HG02943 (cell line): Measurements from ENCODE around the gene KHDRBS1.
"Not testable (repeated sequence)": the region's sequence is repeated elsewhere in the genome, so short reads cannot be mapped to it uniquely, and the experiment has no call there.

Experiments used
- ATAC-seq: cut with Tn5 transposase; IDR thresholded peaks from one replicate; pipeline ENCODE4 v1.9.1; 2021; ENCODE audit warnings: mild to moderate bottlenecking, low read depth, moderate library complexity; ENCODE audit not compliant: unreplicated experiment

KHDRBS1 gene

GRCh38 chr1:32062867-32063230, 49.2 kb downstream of the KHDRBS1 start:
- ATAC-seq = no peak

GRCh38 chr1:32063261-32063681, 49.6 kb downstream of the KHDRBS1 start:
- ATAC-seq = no peak

DNA sequence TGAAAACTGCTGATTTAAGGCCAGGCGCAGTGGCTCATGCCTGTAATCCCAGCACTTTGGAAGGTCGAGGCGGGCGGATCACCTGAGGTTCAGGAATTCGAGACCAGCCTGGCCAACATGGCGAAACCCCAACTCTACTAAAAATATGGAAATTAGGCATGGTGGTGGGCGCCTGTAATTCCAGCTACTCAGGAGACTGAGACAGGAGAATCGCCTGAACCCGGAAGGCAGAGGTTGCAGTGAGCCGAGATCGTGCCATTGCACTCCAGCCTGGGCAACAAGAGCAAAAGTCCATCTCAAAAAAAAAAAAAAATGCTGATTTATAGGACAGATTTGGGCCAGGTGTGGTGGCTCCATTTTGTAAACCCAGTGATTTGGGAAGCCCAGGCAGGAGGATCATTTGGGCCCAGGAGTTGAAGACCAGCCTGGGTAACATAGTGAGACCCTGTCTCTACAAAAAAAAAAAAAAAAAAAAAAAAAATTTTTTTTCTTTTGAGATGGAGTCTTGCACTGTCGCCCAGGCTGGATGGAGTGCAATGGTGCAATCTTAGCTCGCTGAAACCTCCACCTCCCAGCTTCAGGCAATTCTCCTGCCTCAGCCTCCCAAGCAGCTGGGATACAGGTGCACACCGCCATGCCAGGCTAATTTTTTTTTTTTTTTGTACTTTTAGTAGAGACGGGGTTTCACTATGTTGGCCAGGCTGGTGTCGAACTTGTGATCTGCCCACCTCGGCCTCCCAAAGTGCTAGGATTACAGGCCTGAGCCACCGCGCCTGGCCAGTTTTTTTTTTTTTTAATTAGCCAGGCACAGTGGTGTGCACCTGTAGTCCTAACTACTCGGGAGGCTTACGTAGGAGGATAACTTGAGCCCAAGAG, 52.2 kb downstream of the KHDRBS1 start:
- ATAC-seq = not testable (repeated sequence)

DNA sequence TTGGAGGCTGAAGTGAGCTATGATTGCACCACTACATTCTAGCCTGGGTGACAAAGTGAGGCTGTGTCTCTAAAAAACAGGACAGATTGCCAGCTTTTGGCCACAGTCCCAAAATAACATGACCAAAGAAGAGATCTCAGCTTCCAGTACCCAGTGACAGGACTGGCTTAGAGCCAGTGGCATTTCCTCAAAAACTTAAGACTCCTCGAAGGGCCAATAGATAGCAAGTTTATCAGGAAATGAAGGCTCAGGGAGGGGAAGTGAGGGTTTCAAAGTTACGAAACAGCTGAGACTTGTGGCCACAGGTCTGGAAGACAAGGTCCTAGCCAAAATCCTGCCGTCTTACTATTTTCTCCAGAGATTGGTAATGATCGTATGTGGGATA, 52.8 kb downstream of the KHDRBS1 start:
- ATAC-seq = no peak

DNA sequence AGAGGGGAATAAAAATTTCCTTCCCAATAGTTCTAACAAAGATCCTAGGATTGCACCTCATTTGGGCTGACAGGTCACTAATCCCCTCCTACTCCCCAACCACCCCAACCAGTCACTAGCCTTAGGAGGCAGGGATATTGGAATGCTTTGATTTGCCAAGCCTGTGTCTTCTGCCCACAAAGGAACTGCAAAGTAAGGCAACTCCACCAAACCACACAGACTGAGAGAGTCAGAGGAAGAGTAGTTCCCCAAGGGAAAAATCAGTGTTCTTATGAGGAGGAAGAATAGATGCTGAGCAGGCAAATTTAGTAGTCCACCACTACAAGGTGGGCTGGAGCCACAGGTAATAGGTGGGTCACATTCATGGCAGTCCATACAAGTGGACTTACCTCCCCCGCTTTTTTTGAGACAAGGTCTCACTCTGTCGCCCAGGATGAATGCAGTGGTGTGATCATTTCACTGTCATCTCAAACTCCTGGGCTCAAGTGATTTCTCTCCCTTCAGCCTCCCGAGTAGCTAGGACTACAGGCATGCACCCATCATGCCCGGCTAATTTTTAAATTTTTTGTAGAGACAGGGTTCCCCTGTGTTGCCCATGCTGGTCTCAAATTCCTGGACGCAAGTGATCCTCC, 55.4 kb downstream of the KHDRBS1 start:
- no peak for ATAC-seq

- ATAC-seq = no peak
These were observed 58.3 kb downstream of the KHDRBS1 start for GRCh38 chr1:32071758-32072621.

- peak; percentile 82 for ATAC-seq
These were observed 59.1 kb downstream of the KHDRBS1 start, which contains the start of gene TMEM39B for GRCh38 chr1:32072622-32073298. TSS of gene TMEM39B (plus strand) at chr1:32072939. CDS start at chr1:32073048, 109 bp downstream.

DNA sequence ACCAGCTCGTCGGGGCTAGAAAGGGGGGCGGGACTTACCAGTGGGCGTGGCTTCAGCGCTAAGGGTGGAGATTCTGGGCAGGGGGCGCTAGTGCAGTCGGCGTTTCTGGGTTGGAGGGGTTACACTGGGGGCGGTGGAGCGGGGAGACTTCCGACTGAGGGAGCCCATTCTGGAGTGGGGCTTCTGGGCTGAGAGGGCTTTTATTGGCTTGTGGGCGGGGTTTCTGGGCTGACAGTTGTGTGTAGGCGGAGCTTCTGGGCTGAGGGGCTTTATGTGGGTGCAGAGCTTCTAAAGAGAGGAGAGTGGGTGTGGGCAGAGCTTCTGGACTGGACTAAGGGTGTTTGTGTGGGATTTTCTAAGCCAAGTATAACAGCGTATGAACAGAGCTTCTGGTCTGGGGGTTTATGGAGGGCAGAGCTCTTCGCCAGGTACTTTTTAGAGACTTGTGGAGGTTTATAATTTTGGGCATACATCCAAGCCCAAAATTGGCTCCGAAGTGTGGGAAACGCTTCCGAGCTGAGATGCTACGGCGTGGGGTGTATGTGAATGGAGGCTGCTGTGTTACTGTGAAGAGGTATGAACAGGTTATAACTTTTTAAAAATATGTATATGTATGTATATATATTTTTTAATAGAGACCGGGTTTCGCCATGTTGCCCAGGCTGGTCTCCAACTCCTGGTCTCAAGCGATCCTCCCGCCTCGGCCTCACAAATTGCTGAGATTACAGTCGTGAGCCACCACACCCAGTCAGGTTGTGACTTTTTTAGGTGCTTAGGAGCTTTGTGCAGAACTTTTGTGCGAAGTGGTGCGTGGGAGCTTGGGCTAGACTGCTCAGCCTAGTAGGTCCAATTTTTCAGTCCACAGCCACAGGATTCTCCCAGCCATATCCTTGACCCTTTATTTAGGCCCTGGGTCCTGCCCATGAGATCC, 59.9 kb downstream of the KHDRBS1 start:
- ATAC-seq = peak; percentile 19

- ATAC-seq = no peak
These were observed 61.2 kb downstream of the KHDRBS1 start for GRCh38 chr1:32074841-32075240.

DNA sequence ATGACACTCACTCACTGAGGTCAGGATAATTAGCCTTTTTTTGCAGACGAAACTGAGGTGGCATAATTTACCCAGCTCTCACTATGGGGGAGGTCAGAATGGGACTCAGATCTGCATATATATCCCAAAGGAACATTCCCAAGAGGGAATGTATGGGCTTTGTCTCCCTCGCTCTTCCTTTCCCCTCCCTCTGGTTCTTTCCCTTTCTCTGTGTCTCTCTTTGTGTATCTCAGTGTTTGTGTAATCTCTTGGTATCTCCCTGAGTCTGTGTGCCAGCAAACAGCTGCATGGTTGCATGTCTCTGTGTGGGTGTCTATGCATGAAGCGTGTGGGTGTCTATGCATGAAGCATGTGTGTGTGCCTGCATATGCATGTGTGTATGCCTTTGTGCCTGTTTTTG, 63.8 kb downstream of the KHDRBS1 start:
- ATAC-seq = no peak

- no peak for ATAC-seq
These were observed 68.4 kb downstream of the KHDRBS1 start for GRCh38 chr1:32082022-32082421.

GRCh38 chr1:32086381-32086780, 72.7 kb downstream of the KHDRBS1 start:
- not testable (repeated sequence) for ATAC-seq

DNA sequence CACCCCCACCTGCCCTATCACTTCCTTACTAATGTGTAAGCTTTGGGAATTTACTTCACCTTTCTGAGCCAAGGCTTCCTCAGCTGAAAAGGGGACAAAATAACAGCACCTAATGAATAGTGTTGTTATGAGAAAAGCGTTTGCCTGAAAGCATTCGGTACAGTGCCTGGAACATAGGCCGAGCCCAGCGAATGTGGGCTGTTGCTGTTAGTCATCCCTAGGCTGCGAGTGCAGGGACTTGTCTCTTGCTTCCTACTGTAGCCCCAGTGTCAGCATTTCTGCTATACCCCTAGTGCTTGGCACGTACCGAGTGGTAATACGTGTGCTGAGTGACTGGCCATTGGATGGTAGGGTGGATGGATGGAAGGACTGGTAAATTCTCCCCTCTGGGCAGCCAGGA, 77.5 kb downstream of the KHDRBS1 start:
- no peak for ATAC-seq

DNA sequence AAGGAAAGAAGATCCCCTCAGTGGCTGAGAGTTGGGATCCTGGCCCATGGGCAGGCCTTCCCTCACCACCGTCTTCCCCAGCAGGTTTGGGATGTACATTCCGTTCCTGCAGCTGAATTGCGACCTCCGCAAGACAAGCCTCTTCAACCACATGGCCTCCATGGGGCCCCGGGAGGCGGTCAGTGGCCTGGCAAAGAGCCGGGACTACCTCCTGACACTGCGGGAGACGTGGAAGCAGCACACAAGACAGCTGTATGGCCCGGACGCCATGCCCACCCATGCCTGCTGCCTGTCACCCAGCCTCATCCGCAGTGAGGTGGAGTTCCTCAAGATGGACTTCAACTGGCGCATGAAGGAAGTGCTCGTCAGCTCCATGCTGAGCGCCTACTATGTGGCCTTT, 77.9 kb downstream of the KHDRBS1 start:
- ATAC-seq = no peak
